GM19468 (cell line): Measurements from ENCODE around the gene PIAS3.
"Not testable (repeated sequence)": the region's sequence is repeated elsewhere in the genome, so short reads cannot be mapped to it uniquely, and the experiment has no call there.

Experiments used
- ATAC-seq: cut with Tn5 transposase; IDR thresholded peaks from one replicate; pipeline ENCODE4 v1.9.1; 2021; ENCODE audit warnings: mild to moderate bottlenecking, moderate library complexity, moderate number of reproducible peaks; ENCODE audit not compliant: unreplicated experiment; ENCODE audit errors: extremely low read depth

The PIAS3 gene

GRCh38 chr1:145827966-145828365, 30.9 kb downstream of the PIAS3 start:
- ATAC-seq, result no peak

GRCh38 chr1:145826030-145826429, 32.9 kb downstream of the PIAS3 start:
- no peak for ATAC-seq

- ATAC-seq, result no peak
Measured at GRCh38 chr1:145824499-145824842, 34.4 kb downstream of the PIAS3 start.

DNA sequence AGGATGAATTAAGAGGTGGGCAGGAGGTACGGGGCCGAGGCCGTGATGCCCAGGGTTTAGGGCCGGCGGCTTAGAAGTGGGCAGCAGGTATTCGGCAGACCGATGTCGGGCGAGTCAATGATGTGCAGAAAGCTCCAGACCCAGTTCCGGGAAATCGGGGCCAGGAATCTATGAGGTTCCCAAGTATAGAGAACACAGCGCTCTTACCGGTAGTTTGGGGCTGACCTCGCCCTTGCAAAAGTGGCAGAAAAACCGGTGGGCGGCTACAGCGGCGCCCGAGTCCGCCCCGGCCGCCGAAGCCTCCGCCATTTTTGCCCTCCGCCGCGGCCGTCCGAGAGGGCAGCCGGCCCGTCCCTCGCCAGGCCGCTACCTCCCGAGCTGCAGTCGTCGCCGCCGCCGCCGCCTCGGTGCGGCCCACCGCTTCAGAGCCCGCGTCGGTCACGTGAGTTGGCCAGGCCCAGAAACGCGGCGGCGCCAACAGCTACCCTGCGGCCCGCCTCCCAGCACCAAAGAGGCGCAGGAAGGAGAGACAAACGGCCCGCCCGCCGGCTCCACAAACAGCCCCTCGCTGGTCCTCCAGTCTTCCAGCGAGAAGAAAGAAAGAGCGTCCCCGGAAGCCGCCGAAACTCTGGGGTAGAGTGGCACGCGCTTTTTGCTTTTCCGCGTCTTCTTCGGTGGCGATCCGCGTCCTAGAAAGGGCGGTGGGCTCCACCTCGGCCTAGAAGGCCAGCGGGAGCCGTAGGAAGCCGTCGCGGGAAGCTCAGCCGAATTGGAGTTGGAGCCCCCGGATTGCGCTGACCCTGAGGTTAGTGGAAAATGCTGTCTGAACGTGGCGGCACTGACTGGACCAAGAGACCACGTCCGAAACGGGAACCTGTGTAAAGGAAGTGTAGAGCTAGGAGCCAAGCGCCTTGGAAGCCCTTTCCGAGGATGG, 35.0 kb downstream of the PIAS3 start, which contains the start of the genes POLR3C and RNF115:
POLR3C (plus strand) TSS at position 636 of the 934 bp plus-strand sequence. CDS start 1,577 bp downstream, outside the sequence.
RNF115 (minus strand) TSS at position 531 of the 934 bp plus-strand sequence; CDS start at position 309, 222 bp downstream.
- ATAC-seq, result peak; percentile 86

- ATAC-seq, result not testable (repeated sequence)
Measured at GRCh38 chr1:145822779-145823331, 36.0 kb downstream of the PIAS3 start.

GRCh38 chr1:145818095-145818494, 40.8 kb downstream of the PIAS3 start:
- ATAC-seq, result not testable (repeated sequence)

GRCh38 chr1:145812977-145813810, 45.7 kb downstream of the PIAS3 start:
- not testable (repeated sequence) for ATAC-seq

DNA sequence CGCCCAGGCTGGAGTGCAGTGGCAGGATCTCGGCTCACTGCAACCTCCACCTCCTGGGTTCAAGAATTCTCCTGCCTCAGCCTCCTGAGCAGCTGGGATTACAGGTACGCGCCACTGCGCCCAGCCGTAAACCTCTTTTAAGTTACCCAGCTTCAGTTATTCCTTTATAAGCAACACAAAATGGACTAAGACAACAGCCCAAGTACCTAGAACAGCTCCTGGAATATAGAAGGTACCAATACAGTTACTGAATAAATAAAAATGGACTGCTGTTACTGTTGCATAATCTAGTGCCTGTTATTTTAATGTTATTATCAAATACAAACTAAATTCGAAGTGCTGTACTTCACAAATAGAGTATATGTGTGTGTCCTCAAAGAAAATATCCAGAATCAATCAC, 52.0 kb downstream of the PIAS3 start:
- no peak for ATAC-seq

DNA sequence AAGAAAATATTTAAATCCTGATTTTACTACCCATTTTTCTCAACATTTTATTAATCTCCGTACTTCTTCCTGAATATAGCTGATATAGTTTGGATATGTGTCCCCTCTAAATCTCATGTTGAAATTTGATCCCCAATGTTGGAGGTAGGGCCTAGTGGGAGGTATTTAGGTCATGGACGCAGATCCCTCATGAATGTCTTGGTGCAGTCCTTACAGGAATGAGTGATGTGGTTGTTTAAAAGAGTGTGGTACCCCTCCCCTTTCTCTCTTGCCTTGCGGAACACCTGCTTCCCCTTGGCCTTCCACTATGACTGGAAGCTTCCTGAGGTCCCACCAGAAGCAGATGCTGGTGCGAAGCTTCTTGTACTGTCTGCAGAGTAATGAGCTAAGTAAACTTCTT, 52.5 kb downstream of the PIAS3 start:
- no peak for ATAC-seq

DNA sequence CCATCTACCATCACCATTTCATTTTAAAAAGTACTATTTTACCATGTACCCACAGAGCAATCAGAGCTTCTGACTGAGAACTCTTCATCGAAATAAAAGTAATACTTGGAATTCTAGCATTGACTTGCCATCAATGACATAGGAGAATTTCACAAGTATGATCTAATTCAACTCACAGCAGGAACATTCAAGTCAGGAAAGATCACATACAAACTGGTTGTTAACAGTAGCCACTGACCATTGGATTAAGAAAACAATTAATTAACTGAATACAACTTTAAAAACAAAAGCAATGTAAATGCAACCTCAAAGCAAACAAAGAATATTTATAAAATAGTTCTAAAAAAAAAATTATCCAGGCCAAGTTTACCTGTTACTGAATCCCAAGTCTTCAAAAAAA, 53.8 kb downstream of the PIAS3 start:
- ATAC-seq, result no peak

GRCh38 chr1:145804235-145805045, 54.4 kb downstream of the PIAS3 start:
- no peak for ATAC-seq

DNA sequence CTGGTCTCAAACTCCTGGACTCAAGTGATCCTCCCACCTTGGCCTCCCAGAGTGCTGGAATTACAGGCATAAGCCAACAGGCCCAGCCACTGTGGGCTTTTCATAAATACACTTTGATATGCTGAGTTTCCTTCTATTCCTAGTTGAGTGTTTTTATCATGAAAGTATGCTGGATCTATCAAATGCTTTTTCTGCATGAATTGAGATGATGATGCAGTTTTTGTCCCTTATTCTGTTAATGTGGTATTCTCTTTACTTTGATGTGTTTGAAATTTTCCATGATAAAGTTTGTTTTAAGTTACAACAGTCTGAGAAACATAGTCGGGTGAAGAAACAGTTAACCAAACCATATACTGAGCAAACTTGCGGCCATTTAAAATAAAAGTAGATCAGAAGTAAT, 59.1 kb downstream of the PIAS3 start:
- ATAC-seq, result no peak
